ENCODE results near the gene ABO.
"Not testable (repeated sequence)": the region's sequence is repeated elsewhere in the genome, so short reads cannot be mapped to it uniquely, and the experiment has no call there.

The ABO gene

GRCh38 chr9:133263557-133263956, 11.4 kb downstream of the ABO start:
- DNase-seq (ENCODE audit: low read depth in 3 of 3) = no peak

GRCh38 chr9:133262226-133262625, 12.8 kb downstream of the ABO start:
- no peak for DNase-seq (ENCODE audit: low read depth in 3 of 3)

- no peak for DNase-seq (ENCODE audit: low read depth in 3 of 3)
Observed at GRCh38 chr9:133261753-133262120, 13.3 kb downstream of the ABO start.

- no peak for DNase-seq (ENCODE audit: low read depth in 3 of 3)
Observed at GRCh38 chr9:133261103-133261752, 13.8 kb downstream of the ABO start.

GRCh38 chr9:133260334-133261102, 14.5 kb downstream of the ABO start:
- DNase-seq (ENCODE audit: low read depth in 3 of 3) = no peak

- DNase-seq (ENCODE audit: low read depth in 3 of 3) = no peak
Observed at GRCh38 chr9:133258061-133259015, 16.7 kb downstream of the ABO start.

- DNase-seq (ENCODE audit: low read depth in 3 of 3) = no peak
Observed at GRCh38 chr9:133257465-133257956, 17.5 kb downstream of the ABO start.

- DNase-seq (ENCODE audit: low read depth in 3 of 3) = no peak
Observed at GRCh38 chr9:133256686-133257091, 18.3 kb downstream of the ABO start.

- DNase-seq (ENCODE audit: low read depth in 3 of 3) = no peak
Observed at GRCh38 chr9:133256136-133256461, 18.9 kb downstream of the ABO start.

GRCh38 chr9:133255371-133256135, 19.4 kb downstream of the ABO start:
- DNase-seq (ENCODE audit: low read depth in 3 of 3) = no peak

GRCh38 chr9:133254471-133254870, 20.5 kb downstream of the ABO start:
- DNase-seq (ENCODE audit: low read depth in 3 of 3) = no peak

- no peak for DNase-seq (ENCODE audit: low read depth in 3 of 3)
Observed at GRCh38 chr9:133253268-133253667, 21.7 kb downstream of the ABO start.

GRCh38 chr9:133252301-133253020, 22.5 kb downstream of the ABO start:
- no peak for DNase-seq (ENCODE audit: low read depth in 3 of 3)

- DNase-seq (ENCODE audit: low read depth in 3 of 3) = no peak
Observed at GRCh38 chr9:133251773-133252172, 23.2 kb downstream of the ABO start.

GRCh38 chr9:133251221-133251620, 23.8 kb downstream of the ABO start:
- DNase-seq (ENCODE audit: low read depth in 3 of 3) = not testable (repeated sequence)

GRCh38 chr9:133250741-133251170, 24.2 kb downstream of the ABO start:
- DNase-seq (ENCODE audit: low read depth in 3 of 3) = no peak

- DNase-seq (ENCODE audit: low read depth in 3 of 3) = no peak
Observed at GRCh38 chr9:133249337-133249736, 25.7 kb downstream of the ABO start.

- DNase-seq (ENCODE audit: low read depth in 3 of 3) = no peak
Observed at GRCh38 chr9:133248726-133249295, 26.2 kb downstream of the ABO start.

GRCh38 chr9:133247632-133248031, 27.4 kb downstream of the ABO start:
- no peak for DNase-seq (ENCODE audit: low read depth in 3 of 3)

- no peak for DNase-seq (ENCODE audit: low read depth in 3 of 3)
Observed at GRCh38 chr9:133246991-133247390, 28.0 kb downstream of the ABO start.

Measured in stimulated activated CD4-positive, alpha-beta T cell treated with anti-CD3 and anti-CD28 coated beads, TNF-alpha, amount 100 ng/mL, for 24 hours (primary cell).